ENCODE measurements around the gene ERI3. TPM values are rescaled to one million over a fixed set of nuclear protein-coding genes. Genes with fewer than 3 reads are reported as not detected.
A peak's percentile ranks its signal among the peaks of the same experiment; 100 is the strongest.

The ERI3 gene
- total and polyA plus RNA-seq, 2 of the 13 experiments (the other 11 are each of a cell fraction or from before 2014, with no cell fraction given) = 35.6 to 35.9 TPM

GRCh38 chr1:44213222-44214112 is 141.6 kb downstream of the ERI3 start, which contains the start of gene DMAP1 (continued):
- TF ChIP-seq, protein P1, sequence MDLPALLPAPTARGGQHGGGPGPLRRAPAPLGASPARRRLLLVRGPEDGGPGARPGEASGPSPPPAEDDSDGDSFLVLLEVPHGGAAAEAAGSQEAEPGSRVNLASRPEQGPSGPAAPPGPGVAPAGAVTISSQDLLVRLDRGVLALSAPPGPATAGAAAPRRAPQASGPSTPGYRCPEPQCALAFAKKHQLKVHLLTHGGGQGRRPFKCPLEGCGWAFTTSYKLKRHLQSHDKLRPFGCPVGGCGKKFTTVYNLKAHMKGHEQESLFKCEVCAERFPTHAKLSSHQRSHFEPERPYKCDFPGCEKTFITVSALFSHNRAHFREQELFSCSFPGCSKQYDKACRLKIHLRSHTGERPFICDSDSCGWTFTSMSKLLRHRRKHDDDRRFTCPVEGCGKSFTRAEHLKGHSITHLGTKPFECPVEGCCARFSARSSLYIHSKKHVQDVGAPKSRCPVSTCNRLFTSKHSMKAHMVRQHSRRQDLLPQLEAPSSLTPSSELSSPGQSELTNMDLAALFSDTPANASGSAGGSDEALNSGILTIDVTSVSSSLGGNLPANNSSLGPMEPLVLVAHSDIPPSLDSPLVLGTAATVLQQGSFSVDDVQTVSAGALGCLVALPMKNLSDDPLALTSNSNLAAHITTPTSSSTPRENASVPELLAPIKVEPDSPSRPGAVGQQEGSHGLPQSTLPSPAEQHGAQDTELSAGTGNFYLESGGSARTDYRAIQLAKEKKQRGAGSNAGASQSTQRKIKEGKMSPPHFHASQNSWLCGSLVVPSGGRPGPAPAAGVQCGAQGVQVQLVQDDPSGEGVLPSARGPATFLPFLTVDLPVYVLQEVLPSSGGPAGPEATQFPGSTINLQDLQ (CRISPR knock-in tag; IDR thresholded peaks at IDR 0.05) = no peak; the same call in 1 of the 2 replicates
- peak; percentile 48; the same call in 1 of the 2 replicates for TF ChIP-seq FOXC1 (CRISPR knock-in tag; IDR thresholded peaks at IDR 0.05; ENCODE audit: borderline replicate concordance)
- TF ChIP-seq ZNF441 (CRISPR knock-in tag; IDR thresholded peaks at IDR 0.05; ENCODE audit: borderline replicate concordance) = peak; percentile 78
- TF ChIP-seq ZNF562 (CRISPR knock-in tag; IDR thresholded peaks at IDR 0.05; ENCODE audit: borderline replicate concordance) = no peak
- no peak for TF ChIP-seq ZBTB42 (CRISPR knock-in tag; IDR thresholded peaks at IDR 0.05)
- peak; percentile 85 for TF ChIP-seq ZNF883 (CRISPR knock-in tag; IDR thresholded peaks at IDR 0.05; ENCODE audit: not compliant biosample characterization)
- TF ChIP-seq NCOR1 (IDR thresholded peaks at IDR 0.05; ENCODE audit: borderline replicate concordance, low read length) = peak; percentile 65; the same call in 1 of the 2 replicates
- TF ChIP-seq, protein P2, sequence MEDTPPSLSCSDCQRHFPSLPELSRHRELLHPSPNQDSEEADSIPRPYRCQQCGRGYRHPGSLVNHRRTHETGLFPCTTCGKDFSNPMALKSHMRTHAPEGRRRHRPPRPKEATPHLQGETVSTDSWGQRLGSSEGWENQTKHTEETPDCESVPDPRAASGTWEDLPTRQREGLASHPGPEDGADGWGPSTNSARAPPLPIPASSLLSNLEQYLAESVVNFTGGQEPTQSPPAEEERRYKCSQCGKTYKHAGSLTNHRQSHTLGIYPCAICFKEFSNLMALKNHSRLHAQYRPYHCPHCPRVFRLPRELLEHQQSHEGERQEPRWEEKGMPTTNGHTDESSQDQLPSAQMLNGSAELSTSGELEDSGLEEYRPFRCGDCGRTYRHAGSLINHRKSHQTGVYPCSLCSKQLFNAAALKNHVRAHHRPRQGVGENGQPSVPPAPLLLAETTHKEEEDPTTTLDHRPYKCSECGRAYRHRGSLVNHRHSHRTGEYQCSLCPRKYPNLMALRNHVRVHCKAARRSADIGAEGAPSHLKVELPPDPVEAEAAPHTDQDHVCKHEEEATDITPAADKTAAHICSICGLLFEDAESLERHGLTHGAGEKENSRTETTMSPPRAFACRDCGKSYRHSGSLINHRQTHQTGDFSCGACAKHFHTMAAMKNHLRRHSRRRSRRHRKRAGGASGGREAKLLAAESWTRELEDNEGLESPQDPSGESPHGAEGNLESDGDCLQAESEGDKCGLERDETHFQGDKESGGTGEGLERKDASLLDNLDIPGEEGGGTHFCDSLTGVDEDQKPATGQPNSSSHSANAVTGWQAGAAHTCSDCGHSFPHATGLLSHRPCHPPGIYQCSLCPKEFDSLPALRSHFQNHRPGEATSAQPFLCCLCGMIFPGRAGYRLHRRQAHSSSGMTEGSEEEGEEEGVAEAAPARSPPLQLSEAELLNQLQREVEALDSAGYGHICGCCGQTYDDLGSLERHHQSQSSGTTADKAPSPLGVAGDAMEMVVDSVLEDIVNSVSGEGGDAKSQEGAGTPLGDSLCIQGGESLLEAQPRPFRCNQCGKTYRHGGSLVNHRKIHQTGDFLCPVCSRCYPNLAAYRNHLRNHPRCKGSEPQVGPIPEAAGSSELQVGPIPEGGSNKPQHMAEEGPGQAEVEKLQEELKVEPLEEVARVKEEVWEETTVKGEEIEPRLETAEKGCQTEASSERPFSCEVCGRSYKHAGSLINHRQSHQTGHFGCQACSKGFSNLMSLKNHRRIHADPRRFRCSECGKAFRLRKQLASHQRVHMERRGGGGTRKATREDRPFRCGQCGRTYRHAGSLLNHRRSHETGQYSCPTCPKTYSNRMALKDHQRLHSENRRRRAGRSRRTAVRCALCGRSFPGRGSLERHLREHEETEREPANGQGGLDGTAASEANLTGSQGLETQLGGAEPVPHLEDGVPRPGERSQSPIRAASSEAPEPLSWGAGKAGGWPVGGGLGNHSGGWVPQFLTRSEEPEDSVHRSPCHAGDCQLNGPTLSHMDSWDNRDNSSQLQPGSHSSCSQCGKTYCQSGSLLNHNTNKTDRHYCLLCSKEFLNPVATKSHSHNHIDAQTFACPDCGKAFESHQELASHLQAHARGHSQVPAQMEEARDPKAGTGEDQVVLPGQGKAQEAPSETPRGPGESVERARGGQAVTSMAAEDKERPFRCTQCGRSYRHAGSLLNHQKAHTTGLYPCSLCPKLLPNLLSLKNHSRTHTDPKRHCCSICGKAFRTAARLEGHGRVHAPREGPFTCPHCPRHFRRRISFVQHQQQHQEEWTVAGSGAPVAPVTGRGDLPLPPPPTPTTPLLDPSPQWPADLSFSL (CRISPR knock-in tag; IDR thresholded peaks at IDR 0.05) = 0 out of 2 replicates have a peak, but pooled peaks have one; percentile 46
- no peak for TF ChIP-seq RFX1 (IDR thresholded peaks at IDR 0.05)
- TF ChIP-seq ETS1 (CRISPR knock-in tag; IDR thresholded peaks at IDR 0.05) = no peak
- TF ChIP-seq SP5 (CRISPR knock-in tag; IDR thresholded peaks at IDR 0.05; ENCODE audit: borderline replicate concordance, low read depth) = peak; percentile 30; the same call in 1 of the 2 replicates
- TF ChIP-seq EZH2 (conservative IDR thresholded peaks at IDR 0.05; ENCODE audit: low read depth, low read length) = no peak
- TF ChIP-seq SNRNP70 (IDR thresholded peaks at IDR 0.05; ENCODE audit: low read depth, low read length) = no peak
- TF ChIP-seq, protein P3, sequence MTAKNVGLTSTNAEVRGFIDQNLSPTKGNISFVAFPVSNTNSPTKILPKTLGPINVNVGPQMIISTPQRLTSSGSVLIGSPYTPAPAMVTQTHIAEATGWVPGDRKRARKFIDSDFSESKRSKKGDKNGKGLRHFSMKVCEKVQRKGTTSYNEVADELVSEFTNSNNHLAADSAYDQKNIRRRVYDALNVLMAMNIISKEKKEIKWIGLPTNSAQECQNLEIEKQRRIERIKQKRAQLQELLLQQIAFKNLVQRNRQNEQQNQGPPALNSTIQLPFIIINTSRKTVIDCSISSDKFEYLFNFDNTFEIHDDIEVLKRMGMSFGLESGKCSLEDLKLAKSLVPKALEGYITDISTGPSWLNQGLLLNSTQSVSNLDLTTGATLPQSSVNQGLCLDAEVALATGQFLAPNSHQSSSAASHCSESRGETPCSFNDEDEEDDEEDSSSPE (CRISPR knock-in tag; IDR thresholded peaks at IDR 0.05) = peak; percentile 66
- peak; percentile 65 for TF ChIP-seq TAF15 (IDR thresholded peaks at IDR 0.05; ENCODE audit: low read depth, low read length, poor library complexity, severe bottlenecking)
- TF ChIP-seq HDAC1 (CRISPR knock-in tag; IDR thresholded peaks at IDR 0.05) = peak; percentile 75; the same call in 1 of the 2 replicates
